Transverse colon (tissue), 4 donors: ENCODE measurements around the gene ARVCF.

Experiments
- POLR2A ChIP-seq: fragments of 450-650 bp; IDR thresholded peaks from one replicate; pipeline ENCODE4 v1.6.1; 2016; ENCODE audit warnings: antibody characterized with exemption, mild to moderate bottlenecking, moderate library complexity
- POLR2AphosphoS5 ChIP-seq, 3 donors: sonication (generic); formaldehyde crosslinking; IDR thresholded peaks; one replicate each; pipeline ENCODE4 v1.6.1; 2016; ENCODE audit warnings: antibody characterized with exemption in 3 of 3
- TF ChIP-seq, protein P1 (sequence below), 5 experiments: fragments of 200-600 bp in 3 of 5; fragments of 450-650 bp in 2 of 5; sonication (generic) in 3 of 5; IDR thresholded peaks; 1 replicate in 2 of 5; 2 replicates in 3 of 5; pipeline ENCODE4 v1.5.1; 2016 to 2017; ENCODE audit warnings: antibody characterized with exemption in 5 of 5, inconsistent platforms in 3 of 5, mild to moderate bottlenecking in 2 of 5, moderate library complexity in 1 of 5

DNA sequence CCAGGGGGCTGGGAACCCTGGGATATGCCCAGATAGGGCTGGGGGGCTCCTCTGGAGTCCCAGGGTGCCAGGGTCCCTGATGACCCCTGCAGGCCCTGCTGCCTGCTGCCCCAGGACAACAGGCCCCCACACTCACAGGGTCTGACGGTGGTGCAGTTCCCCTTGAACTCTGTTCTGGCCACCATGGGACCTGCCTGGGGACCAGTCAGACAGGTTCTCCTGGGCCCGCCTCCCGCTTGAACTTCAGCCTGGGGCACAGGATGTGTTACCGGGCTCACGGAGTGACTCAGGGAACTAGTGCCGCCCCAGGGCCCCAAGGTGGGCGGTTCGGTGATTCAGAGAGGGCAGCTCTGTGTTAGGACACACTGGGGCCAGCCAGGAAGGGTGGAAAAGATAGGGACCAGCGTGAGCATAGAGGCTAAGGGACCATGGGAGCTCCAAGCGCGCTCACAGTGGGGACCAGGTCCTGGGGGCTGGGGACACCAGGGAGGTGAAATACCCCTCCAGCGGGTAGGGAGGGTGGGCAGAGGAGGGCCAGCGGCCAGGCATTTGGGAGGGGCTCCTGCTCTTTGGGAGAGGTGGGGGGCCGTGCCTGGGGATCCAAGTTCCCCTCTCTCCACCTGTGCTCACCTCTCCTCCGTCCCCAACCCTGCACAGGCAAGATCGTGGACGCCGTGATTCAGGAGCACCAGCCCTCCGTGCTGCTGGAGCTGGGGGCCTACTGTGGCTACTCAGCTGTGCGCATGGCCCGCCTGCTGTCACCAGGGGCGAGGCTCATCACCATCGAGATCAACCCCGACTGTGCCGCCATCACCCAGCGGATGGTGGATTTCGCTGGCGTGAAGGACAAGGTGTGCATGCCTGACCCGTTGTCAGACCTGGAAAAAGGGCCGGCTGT is 53.5 kb downstream of the ARVCF start:
- TF ChIP-seq POLR2A (peak; percentile 37), POLR2AphosphoS5 (IDR thresholded peaks at IDR 0.05) (peak; percentile 19 to 76 (median 59))
- TF ChIP-seq, protein P1, sequence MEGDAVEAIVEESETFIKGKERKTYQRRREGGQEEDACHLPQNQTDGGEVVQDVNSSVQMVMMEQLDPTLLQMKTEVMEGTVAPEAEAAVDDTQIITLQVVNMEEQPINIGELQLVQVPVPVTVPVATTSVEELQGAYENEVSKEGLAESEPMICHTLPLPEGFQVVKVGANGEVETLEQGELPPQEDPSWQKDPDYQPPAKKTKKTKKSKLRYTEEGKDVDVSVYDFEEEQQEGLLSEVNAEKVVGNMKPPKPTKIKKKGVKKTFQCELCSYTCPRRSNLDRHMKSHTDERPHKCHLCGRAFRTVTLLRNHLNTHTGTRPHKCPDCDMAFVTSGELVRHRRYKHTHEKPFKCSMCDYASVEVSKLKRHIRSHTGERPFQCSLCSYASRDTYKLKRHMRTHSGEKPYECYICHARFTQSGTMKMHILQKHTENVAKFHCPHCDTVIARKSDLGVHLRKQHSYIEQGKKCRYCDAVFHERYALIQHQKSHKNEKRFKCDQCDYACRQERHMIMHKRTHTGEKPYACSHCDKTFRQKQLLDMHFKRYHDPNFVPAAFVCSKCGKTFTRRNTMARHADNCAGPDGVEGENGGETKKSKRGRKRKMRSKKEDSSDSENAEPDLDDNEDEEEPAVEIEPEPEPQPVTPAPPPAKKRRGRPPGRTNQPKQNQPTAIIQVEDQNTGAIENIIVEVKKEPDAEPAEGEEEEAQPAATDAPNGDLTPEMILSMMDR (IDR thresholded peaks at IDR 0.05): no peak
